22Rv1 (cell line): ENCODE measurements around the gene TIMM44.

Experiments
- CTCF ChIP-seq: fragments of 450-650 bp; IDR thresholded peaks from 2 replicates; pipeline ENCODE4 v1.5.1; 2017; ENCODE audit warnings: mild to moderate bottlenecking
- ZFX ChIP-seq: fragments of 450-650 bp; IDR thresholded peaks from 2 replicates; pipeline ENCODE4 v1.6.1; 2017; ENCODE audit warnings: antibody characterized with exemption, borderline replicate concordance

GRCh38 chr19:7905859-7906258 lies 37.6 kb downstream of the TIMM44 start:
- TF ChIP-seq CTCF: no peak
- no peak for TF ChIP-seq ZFX
